GM12891 (cell line): ENCODE data around the gene DCDC2.
"Not testable (repeated sequence)": the region's sequence is repeated elsewhere in the genome, so short reads cannot be mapped to it uniquely, and the experiment has no call there.

Experiments
- PAX5 ChIP-seq: IDR thresholded peaks from 2 replicates; pipeline ENCODE4 v1.6.1; 2011; ENCODE audit warnings: low read length, moderate library complexity, mild to moderate bottlenecking; ENCODE audit not compliant: insufficient read depth, severe bottlenecking
- POLR2A ChIP-seq: IDR thresholded peaks from 2 replicates; pipeline ENCODE4 v1.6.1; 2011; ENCODE audit warnings: low read depth, low read length, control low read depth
- POLR2AphosphoS5 ChIP-seq: IDR thresholded peaks from 2 replicates; pipeline ENCODE4 v1.6.1; 2011; ENCODE audit warnings: low read depth, low read length, control low read depth
- POU2F2 ChIP-seq: IDR thresholded peaks from 2 replicates; pipeline ENCODE4 v1.6.1; 2011; ENCODE audit warnings: low read depth, mild to moderate bottlenecking, control low read depth, low read length, moderate library complexity
- TAF1 ChIP-seq: IDR thresholded peaks from 2 replicates; pipeline ENCODE4 v1.6.1; 2011; ENCODE audit warnings: low read depth, low read length, control low read depth

DNA sequence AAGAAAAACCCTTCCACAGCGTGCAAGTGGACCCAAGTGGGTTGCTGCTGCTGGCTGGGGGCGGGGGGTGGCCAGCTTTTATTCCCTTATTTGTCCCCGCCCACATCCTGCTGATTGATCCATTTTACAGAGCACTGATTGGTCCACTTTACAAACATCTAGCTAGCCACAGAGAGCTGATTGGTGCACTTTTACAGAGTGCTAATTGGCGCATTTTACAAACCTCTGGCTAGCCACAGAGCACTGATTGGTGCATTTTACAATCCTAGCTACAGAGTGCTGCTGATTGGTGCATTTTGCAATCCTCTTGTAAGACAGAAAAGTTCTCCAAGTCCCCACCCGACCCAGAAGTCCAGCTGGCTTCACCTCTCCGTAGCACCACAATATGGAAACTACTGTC, 99.6 kb downstream of the DCDC2 start:
- not testable (repeated sequence) for TF ChIP-seq POLR2A, POLR2AphosphoS5, PAX5, TAF1, POU2F2
